ENCODE results near the gene TNK1.

Gene TNK1

GRCh38 chr17:7356756-7357155 lies 24.1 kb upstream of the TNK1 start:
- H3K36me3 ChIP-seq (ENCODE audit: low read length) = no peaks in the 10 kb centered on the region
- H3F3A ChIP-seq (ENCODE audit: insufficient read depth) = no peaks in the 10 kb centered on the region; the same call in 1 of the 2 replicates
- no peak for TF ChIP-seq EZH2phosphoT487 (conservative IDR thresholded peaks at IDR 0.05; ENCODE audit: low read length)
- TF ChIP-seq CTCF (IDR thresholded peaks at IDR 0.05; ENCODE audit: insufficient read depth, low read length, poor library complexity, severe bottlenecking) = no peak
- no peaks in the 10 kb centered on the region for H3K9me3 ChIP-seq (ENCODE audit: insufficient read depth, low read length)
- no peaks in the 10 kb centered on the region for H3K79me2 ChIP-seq (ENCODE audit: insufficient read depth, low read length)
- no peak overlapping the region for H3K4me3 ChIP-seq (ENCODE audit: insufficient read depth, low read length, poor library complexity, severe bottlenecking)
- H3K9ac ChIP-seq (ENCODE audit: low read length) = no peak overlapping the region
- no peaks in the 10 kb centered on the region for H3K27me3 ChIP-seq (ENCODE audit: low read length)
- H2AFZ ChIP-seq (ENCODE audit: low read depth, low read length, severe bottlenecking) = no peak overlapping the region
- no peaks in the 10 kb centered on the region for H4K20me1 ChIP-seq (ENCODE audit: low read depth, low read length)
- no peak overlapping the region for H3K27ac ChIP-seq (ENCODE audit: low read depth, low read length)
- no peaks in the 10 kb centered on the region for H3K9me2 ChIP-seq (replicated peaks; ENCODE audit: insufficient read depth, low read length)
- no peak overlapping the region for H3K4me2 ChIP-seq (ENCODE audit: low read depth, low read length, poor library complexity, severe bottlenecking)

GRCh38 chr17:7357381-7357780 lies 23.5 kb upstream of the TNK1 start:
- no peak overlapping the region for H3K4me2 ChIP-seq (ENCODE audit: low read depth, low read length, poor library complexity, severe bottlenecking)
- no peak overlapping the region for H2AFZ ChIP-seq (ENCODE audit: low read depth, low read length, severe bottlenecking)

GRCh38 chr17:7361906-7362305 lies 19.0 kb upstream of the TNK1 start:
- no peaks in the 10 kb centered on the region for H3F3A ChIP-seq (ENCODE audit: insufficient read depth)
- H3K9me3 ChIP-seq (ENCODE audit: insufficient read depth, low read length) = no peaks in the 10 kb centered on the region
- H3K36me3 ChIP-seq (ENCODE audit: low read length) = no peaks in the 10 kb centered on the region
- TF ChIP-seq CTCF (IDR thresholded peaks at IDR 0.05; ENCODE audit: insufficient read depth, low read length, poor library complexity, severe bottlenecking) (no peak), EZH2phosphoT487 (conservative IDR thresholded peaks at IDR 0.05; ENCODE audit: low read length) (no peak)
- H3K9ac ChIP-seq (ENCODE audit: low read length) = no peak overlapping the region
- no peaks in the 10 kb centered on the region for H3K9me2 ChIP-seq (replicated peaks; ENCODE audit: insufficient read depth, low read length)
- H3K79me2 ChIP-seq (ENCODE audit: insufficient read depth, low read length) = no peaks in the 10 kb centered on the region
- H4K20me1 ChIP-seq (ENCODE audit: low read depth, low read length) = no peaks in the 10 kb centered on the region
- H3K4me2 ChIP-seq (ENCODE audit: low read depth, low read length, poor library complexity, severe bottlenecking) = no peak overlapping the region
- no peak overlapping the region for H3K4me3 ChIP-seq (ENCODE audit: insufficient read depth, low read length, poor library complexity, severe bottlenecking)
- H3K27ac ChIP-seq (ENCODE audit: low read depth, low read length) = no peak overlapping the region
- H2AFZ ChIP-seq (ENCODE audit: low read depth, low read length, severe bottlenecking) = no peak overlapping the region
- H3K27me3 ChIP-seq (ENCODE audit: low read length) = no peaks in the 10 kb centered on the region

More at GRCh38 chr17:7357381-7357780, 23.5 kb upstream of the TNK1 start:
- Histone ChIP-seq H3K9me2 (replicated peaks; ENCODE audit: insufficient read depth, low read length) (no peaks in the 10 kb centered on the region), H3K9ac (ENCODE audit: low read length) (no peak overlapping the region), H3K36me3 (ENCODE audit: low read length) (no peaks in the 10 kb centered on the region), H3K4me3 (ENCODE audit: insufficient read depth, low read length, poor library complexity, severe bottlenecking) (no peak overlapping the region), H3K9me3 (ENCODE audit: insufficient read depth, low read length) (no peaks in the 10 kb centered on the region), H4K20me1 (ENCODE audit: low read depth, low read length) (no peaks in the 10 kb centered on the region), H3F3A (ENCODE audit: insufficient read depth) (no peaks in the 10 kb centered on the region; the same call in 1 of the 2 replicates), H3K27ac (ENCODE audit: low read depth, low read length) (no peak overlapping the region), H3K79me2 (ENCODE audit: insufficient read depth, low read length) (no peaks in the 10 kb centered on the region), H3K27me3 (ENCODE audit: low read length) (no peaks in the 10 kb centered on the region)
- no peak for TF ChIP-seq EZH2phosphoT487 (conservative IDR thresholded peaks at IDR 0.05; ENCODE audit: low read length)
- TF ChIP-seq CTCF (IDR thresholded peaks at IDR 0.05; ENCODE audit: insufficient read depth, low read length, poor library complexity, severe bottlenecking) = no peak

Measured in SU-DHL-6 (cell line).